ENCODE measurements around the gene BSND.

Gene BSND

GRCh38 chr1:55060133-55060999 lies 61.6 kb downstream of the BSND start:
- no peak for DNase-seq (ENCODE audit: low read depth in 2 of 2)

- no peak for DNase-seq (ENCODE audit: low read depth in 2 of 2)
Observed at GRCh38 chr1:55061000-55061705, 62.4 kb downstream of the BSND start.

Measured in stimulated activated CD4-positive, alpha-beta T cell treated with anti-CD3 and anti-CD28 coated beads, Interleukin-12 subunit alpha, Interleukin-12 subunit beta, amount 100 ng/mL, for 24 hours (primary cell).